Small intestine (tissue), 7 donors: ENCODE results near the gene PNRC1. TPM values are rescaled to one million over a fixed set of nuclear protein-coding genes. Genes with fewer than 3 reads are reported as not detected.

ENCODE experiments used
- DNase-seq, 2 donors: peaks; one replicate each; pipeline versions ENCODE4 v3.0.0 to v3.0.0-alpha.2; 2013
- FAIRE-seq: peaks from 2 replicates; lab custom pipeline; 2012; peaks lifted over from hg19 to GRCh38; lab: Jason Lieb, UNC
- H3K27ac ChIP-seq, 3 donors: one replicate each; pipeline ENCODE4 v1.5.1; 2013; ENCODE audit warnings: low read length in 2 of 3, mild to moderate bottlenecking in 2 of 3, control low read depth in 1 of 3, inconsistent platforms in 1 of 3, low read depth in 1 of 3, moderate library complexity in 1 of 3
- H3K27me3 ChIP-seq, 3 donors: one replicate each; pipeline ENCODE4 v1.6.1; 2013; ENCODE audit warnings: low read length in 3 of 3, inconsistent platforms in 1 of 3; ENCODE audit not compliant: control insufficient read depth in 3 of 3, insufficient read depth in 3 of 3
- H3K36me3 ChIP-seq, 3 donors: one replicate each; pipeline ENCODE4 v1.6.1; 2013; ENCODE audit warnings: low read length in 3 of 3, inconsistent platforms in 1 of 3, low read depth in 1 of 3, mild to moderate bottlenecking in 1 of 3, moderate library complexity in 1 of 3; ENCODE audit not compliant: control insufficient read depth in 3 of 3, insufficient read depth in 2 of 3
- H3K4me1 ChIP-seq, 3 donors: one replicate each; pipeline ENCODE4 v1.6.1; 2013; ENCODE audit warnings: low read length in 2 of 3, inconsistent platforms in 1 of 3, low read depth in 1 of 3, mild to moderate bottlenecking in 1 of 3, moderate library complexity in 1 of 3; ENCODE audit not compliant: control insufficient read depth in 3 of 3, insufficient read depth in 2 of 3
- H3K4me3 ChIP-seq, 3 donors: one replicate each; pipeline ENCODE4 v1.5.1; 2013; ENCODE audit warnings: low read length in 3 of 3, control low read depth in 1 of 3, inconsistent platforms in 1 of 3, low read depth in 1 of 3, mild to moderate bottlenecking in 1 of 3, moderate library complexity in 1 of 3
- H3K9me3 ChIP-seq, 2 donors: one replicate each; pipeline ENCODE4 v1.6.1; 2013; ENCODE audit warnings: low read depth in 1 of 2, low read length in 1 of 2; ENCODE audit not compliant: control insufficient read depth in 2 of 2, insufficient read depth in 1 of 2
- WGBS, 3 donors: extraction: QIAGEN DNeasy Blood & Tissue Kit; methylation state at CpG; one replicate each; pipeline ENCODE4 v1.1.7; 2013; 5-methylcytosine and 5-hydroxymethylcytosine counted together
- polyA plus RNA-seq, 4 donors: library from polyadenylated mRNA; stranded (reverse) in 3 of 4; unstranded in 1 of 4; fragments of 200-250 nt in 3 of 4; fragments of 120-200 nt in 1 of 4; gene quantifications; one replicate each; pipeline versions ENCODE4 v1.2.1 to v1.2.3, GENCODE V29; 2013
- donor health status: healthy with polysubstance abuse.
- donor health status: control.
- donor health status: control.
- donor health status: Bipolar disorder and iron deficiency.
- donor health status: healthy.

PNRC1 gene
- polyA plus RNA-seq, 4 donors, result 30.2 to 72.3 (median 34.8) TPM

DNA sequence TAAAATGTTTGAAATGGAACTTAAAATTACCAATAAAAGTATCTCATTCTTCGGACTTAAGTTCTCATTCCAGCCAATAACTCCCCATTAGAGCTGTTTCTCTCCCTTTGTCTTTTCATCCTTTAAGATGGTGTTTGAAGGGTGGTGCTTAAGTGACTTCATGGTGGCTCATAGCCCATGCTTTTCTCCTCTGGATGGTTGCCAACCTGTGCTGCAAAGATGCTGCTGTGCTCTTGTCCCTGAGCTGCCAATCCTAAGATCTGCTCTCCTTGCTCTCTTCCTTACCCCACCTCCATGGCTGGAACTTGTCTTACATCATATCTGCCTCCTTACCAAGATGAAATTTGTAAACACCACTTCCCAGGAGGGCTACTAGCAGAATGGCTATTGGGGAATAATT is 31.6 kb upstream of the PNRC1 start:
- Histone ChIP-seq H3K9me3 (no peaks in the 10 kb centered on the region), H3K27ac (no peak overlapping the region), H3K4me1 (peaks cover 0 to 8% (median 3%) of the 10 kb centered on the region in 3 donors), H3K36me3 (no peaks in the 10 kb centered on the region), H3K27me3 (no peaks in the 10 kb centered on the region), H3K4me3 (no peak overlapping the region)
- FAIRE-seq, result no peak
- 80 to 97% (median 92%) methylated on average over 1 of the region's 1 CpG for WGBS, 3 donors
- DNase-seq, result no peak

DNA sequence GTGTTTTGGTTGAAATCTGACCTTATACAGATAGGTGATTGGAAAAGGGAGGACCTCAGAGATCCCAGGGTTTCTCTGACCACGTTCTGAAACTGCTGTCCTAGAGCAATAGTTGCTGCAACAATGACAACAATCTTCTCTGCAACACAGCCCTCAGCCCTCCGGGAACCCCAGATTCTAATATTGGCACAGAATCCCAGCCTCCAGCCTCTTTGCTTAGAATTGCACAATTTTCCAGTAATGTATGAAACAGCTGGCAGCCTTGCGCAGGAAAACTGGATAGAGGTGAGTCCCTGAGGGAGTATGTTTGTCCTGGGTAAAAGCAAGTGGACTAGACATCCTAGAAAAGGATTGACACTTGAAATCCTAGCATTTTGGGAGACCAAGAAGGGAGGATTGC is 30.4 kb upstream of the PNRC1 start:
- Histone ChIP-seq H3K27me3 (no peaks in the 10 kb centered on the region), H3K4me1 (peaks cover 0 to 8% (median 3%) of the 10 kb centered on the region in 3 donors), H3K4me3 (no peak overlapping the region), H3K9me3 (no peaks in the 10 kb centered on the region), H3K36me3 (no peaks in the 10 kb centered on the region), H3K27ac (no peak overlapping the region)
- DNase-seq, result no peak
- FAIRE-seq, result no peak
- 53 to 80% (median 71%) methylated on average over 3 of the region's 3 CpGs for WGBS, 3 donors

DNA sequence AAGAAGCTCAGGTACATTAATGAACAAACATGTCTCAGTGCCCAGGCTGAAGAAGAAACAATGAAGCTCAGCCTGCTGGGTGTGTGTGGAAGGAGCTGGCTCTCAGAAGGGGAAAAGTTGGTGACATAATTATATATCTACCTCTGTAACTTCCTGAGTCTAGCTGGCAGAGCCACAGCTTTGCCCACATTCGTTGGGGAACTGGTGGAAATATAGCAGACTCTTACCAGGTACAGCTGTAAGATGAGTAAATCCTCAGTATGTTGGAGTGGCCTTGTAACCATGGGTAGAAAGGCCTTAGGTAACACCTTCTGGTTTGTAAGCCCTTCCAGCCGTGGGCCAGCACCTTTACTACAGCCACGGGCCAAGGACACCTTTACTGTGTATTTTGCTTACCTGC is 29.9 kb upstream of the PNRC1 start:
- no peaks in the 10 kb centered on the region for H3K9me3 ChIP-seq
- WGBS, 3 donors, result 72 to 84% (median 81%) methylated on average over 3 of the region's 3 CpGs
- H3K27me3 ChIP-seq, result no peaks in the 10 kb centered on the region
- H3K4me1 ChIP-seq, result peaks cover 0 to 8% (median 3%) of the 10 kb centered on the region in 3 donors
- DNase-seq, result no peak
- no peak for FAIRE-seq
- H3K36me3 ChIP-seq, result no peaks in the 10 kb centered on the region
- no peak overlapping the region for H3K4me3 ChIP-seq
- no peak overlapping the region for H3K27ac ChIP-seq

DNA sequence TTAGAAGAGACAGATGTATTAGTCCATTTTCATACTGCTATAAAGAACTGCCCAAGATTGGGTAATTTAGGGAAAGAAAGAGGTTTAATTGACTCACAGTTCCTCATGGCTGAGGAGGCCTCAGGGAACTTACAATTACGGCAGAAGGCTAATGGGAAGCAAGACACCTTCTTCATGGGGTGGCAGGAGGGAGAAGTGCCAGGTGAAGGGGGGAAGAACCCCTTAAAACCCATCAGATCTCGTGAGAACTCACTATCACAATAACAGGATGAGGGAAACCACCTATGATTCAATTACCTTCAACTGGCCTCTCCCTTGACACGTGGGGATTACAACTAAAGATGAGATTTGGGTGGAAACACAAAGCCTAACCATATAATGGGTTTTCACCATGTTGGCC is 28.9 kb upstream of the PNRC1 start:
- Histone ChIP-seq H3K27me3 (no peaks in the 10 kb centered on the region), H3K4me3 (no peak overlapping the region), H3K9me3 (peaks cover 0 to 3% of the 10 kb centered on the region in 2 donors), H3K4me1 (peaks cover 0 to 8% (median 3%) of the 10 kb centered on the region in 3 donors), H3K36me3 (no peaks in the 10 kb centered on the region), H3K27ac (no peak overlapping the region)
- WGBS, 3 donors, result 71 to 76% (median 74%) methylated on average over 3 of the region's 3 CpGs
- FAIRE-seq, result no peak
- DNase-seq, result no peak

DNA sequence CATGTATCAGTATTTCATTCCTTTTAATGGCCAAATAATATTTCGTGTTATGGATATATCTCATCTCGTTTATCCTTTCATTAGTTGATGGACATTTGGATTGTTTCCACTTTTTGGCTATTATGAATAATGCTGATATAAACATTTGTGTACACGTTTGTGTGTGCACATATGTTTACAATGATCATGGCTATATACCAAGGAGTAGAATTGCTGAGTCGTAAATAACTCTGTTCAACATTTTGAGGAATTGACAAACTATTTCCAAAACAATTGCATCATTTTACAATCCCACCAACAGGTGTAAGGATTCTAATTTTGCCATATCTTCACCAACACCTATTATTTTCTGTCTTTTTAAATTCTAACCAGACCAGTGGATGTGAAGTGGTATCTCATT is 26.3 kb upstream of the PNRC1 start:
- no peak for FAIRE-seq
- WGBS, 3 donors, result 87 to 90% (median 89%) methylated on average over 4 of the region's 4 CpGs

DNA sequence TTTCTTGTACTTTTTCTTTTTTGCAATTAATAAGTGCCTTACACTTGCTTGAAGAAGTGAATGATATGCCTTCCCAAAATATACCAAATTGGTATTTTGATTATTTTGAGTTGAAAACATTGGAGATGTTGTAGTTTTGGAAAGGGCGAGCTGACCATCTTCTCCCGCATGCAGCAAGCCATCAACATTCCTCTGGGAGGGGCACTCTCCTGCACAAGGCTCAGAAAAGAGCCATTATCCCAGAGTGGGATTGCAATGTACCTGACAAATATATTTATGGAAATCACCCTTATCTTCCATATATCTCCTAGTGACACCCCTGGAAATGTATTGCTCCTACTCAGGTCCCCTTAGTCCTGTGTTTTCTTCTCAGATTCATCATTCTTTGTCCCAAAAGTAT is 22.8 kb upstream of the PNRC1 start:
- no peaks in the 10 kb centered on the region for H3K4me1 ChIP-seq
- peaks cover 0 to 2% (median 0%) of the 10 kb centered on the region in 3 donors for H3K27me3 ChIP-seq
- no peak overlapping the region for H3K27ac ChIP-seq
- no peak for FAIRE-seq
- H3K36me3 ChIP-seq, result no peaks in the 10 kb centered on the region
- no peak for DNase-seq
- 85 to 94% (median 91%) methylated on average over 2 of the region's 2 CpGs for WGBS, 3 donors
- H3K4me3 ChIP-seq, result no peak overlapping the region
- H3K9me3 ChIP-seq, result peaks cover 0 to 3% of the 10 kb centered on the region in 2 donors

More for the DNA sequence above, 26.3 kb upstream of the PNRC1 start:
- Histone ChIP-seq H3K36me3 (no peaks in the 10 kb centered on the region), H3K4me1 (no peaks in the 10 kb centered on the region), H3K9me3 (peaks cover 0 to 3% of the 10 kb centered on the region in 2 donors), H3K4me3 (no peak overlapping the region), H3K27me3 (peaks cover 0 to 2% (median 0%) of the 10 kb centered on the region in 3 donors), H3K27ac (no peak overlapping the region)
- no peak for DNase-seq

DNA sequence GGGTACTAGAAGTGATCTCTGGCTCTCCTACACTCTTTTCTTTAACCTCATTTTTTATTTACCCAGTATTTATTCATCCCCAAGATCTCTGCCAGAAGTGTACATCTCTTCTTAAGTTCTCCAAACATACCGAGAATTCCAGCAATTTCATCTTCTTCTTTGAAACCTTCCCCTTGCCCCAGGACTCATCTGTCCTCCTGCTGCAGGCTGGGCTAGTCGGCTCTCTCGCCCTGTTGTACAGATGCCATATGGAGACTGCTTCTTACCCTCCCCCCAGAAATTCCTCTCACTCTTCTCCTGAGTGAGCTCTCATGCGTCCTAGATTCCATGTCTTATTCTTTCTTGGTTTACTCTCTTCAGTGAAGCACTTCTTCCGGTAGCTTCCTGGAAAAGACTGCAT is 21.9 kb upstream of the PNRC1 start:
- no peak for FAIRE-seq
- Histone ChIP-seq H3K27ac (no peak overlapping the region), H3K27me3 (peaks cover 0 to 2% (median 0%) of the 10 kb centered on the region in 3 donors), H3K36me3 (no peaks in the 10 kb centered on the region), H3K9me3 (peaks cover 0 to 3% of the 10 kb centered on the region in 2 donors), H3K4me1 (no peaks in the 10 kb centered on the region), H3K4me3 (no peak overlapping the region)
- WGBS, 3 donors, result 68 to 86% (median 73%) methylated on average over 5 of the region's 5 CpGs
- DNase-seq, result no peak

DNA sequence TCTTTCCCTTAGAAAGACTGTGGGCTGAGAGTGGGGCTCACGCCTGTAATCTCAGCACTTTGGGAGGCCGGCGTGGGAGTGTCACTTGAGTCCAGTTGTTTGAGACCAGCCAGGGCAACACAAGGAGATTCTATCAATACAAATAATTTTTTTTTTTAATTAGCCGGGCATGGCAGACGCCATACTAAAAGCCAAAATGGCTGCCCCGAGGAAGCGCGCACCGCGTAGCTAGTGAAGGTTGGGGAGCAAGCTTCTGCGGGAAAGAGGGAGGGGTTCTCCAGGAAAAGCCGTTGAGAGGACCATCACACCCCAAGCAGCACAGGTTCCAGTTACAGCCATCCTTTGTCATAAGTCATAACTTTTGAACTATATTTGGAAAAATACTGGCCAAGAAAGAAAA is 21.3 kb upstream of the PNRC1 start:
- DNase-seq (no peak), FAIRE-seq (no peak)
- H3K4me1 ChIP-seq, result no peaks in the 10 kb centered on the region
- H3K9me3 ChIP-seq, result peaks cover 0 to 3% of the 10 kb centered on the region in 2 donors
- no peak overlapping the region for H3K4me3 ChIP-seq
- 95 to 96% (median 96%) methylated on average over 12 of the region's 12 CpGs for WGBS, 3 donors
- no peaks in the 10 kb centered on the region for H3K36me3 ChIP-seq
- H3K27me3 ChIP-seq, result peaks cover 0 to 2% (median 0%) of the 10 kb centered on the region in 3 donors
- no peak overlapping the region for H3K27ac ChIP-seq

DNA sequence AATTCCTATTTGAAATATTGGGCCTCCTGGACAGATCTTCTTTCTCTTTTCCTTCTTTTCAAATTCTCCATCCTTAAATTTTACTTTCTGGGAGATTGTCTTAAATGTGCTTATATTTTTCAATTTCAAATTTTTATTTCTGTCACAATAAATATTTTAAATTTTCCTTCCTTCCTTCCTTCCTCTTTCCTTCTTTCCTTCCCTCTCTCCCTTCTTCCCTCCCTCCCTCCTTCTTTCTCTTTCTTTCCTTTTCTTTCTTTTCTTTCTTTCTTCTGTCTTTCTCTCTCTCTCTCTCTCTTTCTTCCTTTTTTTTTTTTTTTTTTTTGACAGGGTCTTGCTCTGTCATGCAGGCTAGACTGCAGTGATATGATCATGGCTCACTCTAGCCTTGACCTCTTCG is 16.7 kb upstream of the PNRC1 start:
- H3K4me3 ChIP-seq, result no peak overlapping the region
- 95 to 100% (median 96%) methylated on average over 1 of the region's 1 CpG for WGBS, 3 donors
- H3K36me3 ChIP-seq, result no peaks in the 10 kb centered on the region
- H3K9me3 ChIP-seq, result no peaks in the 10 kb centered on the region
- H3K27me3 ChIP-seq, result no peaks in the 10 kb centered on the region
- no peak for FAIRE-seq
- no peak overlapping the region for H3K27ac ChIP-seq
- no peak for DNase-seq
- no peaks in the 10 kb centered on the region for H3K4me1 ChIP-seq
